NCI-H128 (cell line): ENCODE data around the gene ERGIC3.

Experiments used
- DNase-seq: peaks from one replicate; lab custom pipeline; 2025; ENCODE audit not compliant: unreplicated experiment; lab: John Stamatoyannopoulos, UW

Gene ERGIC3

DNA sequence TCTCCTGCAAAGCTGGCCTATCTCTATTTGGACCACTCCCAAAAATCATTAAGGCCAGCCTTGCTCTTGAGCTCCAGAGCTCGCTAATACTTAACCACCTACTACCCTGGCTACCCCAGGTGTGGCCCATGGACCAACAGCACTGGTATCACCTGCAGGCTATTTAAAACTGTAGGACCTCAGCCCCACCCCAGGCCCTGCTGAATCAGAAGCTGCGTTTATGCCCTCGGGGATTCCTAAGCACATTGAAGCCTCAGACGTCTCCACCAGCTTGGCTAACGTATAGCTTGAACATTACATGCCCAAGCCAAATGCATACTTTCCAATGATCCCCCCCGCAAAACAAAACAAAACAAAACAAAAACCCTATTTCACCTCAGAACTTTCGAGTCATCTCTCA lies 54.0 kb downstream of the ERGIC3 start:
- DNase-seq: no peak

DNA sequence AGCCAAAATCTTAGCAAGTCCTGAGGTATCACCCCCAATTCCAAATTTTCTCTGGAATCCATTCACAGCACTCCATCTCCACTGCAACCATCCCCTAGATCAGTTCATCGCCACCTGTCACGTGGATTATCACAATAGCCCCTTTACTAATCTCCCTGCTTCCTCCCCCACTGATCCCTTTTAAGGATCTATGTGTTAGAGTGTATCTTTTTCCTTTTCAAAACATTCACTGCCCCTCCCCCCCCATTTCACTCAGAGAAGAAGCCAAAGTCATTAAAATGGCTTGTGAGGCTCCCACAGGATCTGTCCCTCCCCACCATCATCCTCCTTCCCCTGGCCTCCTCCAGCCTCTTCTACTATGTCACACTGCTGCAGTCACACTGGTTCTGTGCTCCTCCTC lies 55.3 kb downstream of the ERGIC3 start:
- DNase-seq: no peak

DNA sequence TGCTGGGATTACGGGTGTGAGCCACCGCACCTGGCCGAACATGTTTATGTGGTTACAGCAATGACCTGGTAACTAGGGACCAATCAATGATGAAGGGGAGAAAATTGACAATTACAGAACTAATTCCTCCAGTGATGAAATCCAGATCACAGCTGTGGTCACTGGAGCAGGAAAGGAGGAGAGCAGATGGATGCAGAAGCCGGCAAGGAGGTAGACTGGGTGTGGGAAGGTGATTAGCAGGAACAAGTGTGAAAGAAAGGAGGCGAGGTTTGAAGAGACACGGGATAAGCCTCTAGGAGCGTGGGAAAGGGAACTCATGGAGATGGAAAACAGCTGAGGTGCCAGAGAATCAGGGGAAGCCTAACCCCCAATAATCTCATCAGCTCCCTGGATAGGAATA lies 56.6 kb downstream of the ERGIC3 start:
- no peak for DNase-seq

DNA sequence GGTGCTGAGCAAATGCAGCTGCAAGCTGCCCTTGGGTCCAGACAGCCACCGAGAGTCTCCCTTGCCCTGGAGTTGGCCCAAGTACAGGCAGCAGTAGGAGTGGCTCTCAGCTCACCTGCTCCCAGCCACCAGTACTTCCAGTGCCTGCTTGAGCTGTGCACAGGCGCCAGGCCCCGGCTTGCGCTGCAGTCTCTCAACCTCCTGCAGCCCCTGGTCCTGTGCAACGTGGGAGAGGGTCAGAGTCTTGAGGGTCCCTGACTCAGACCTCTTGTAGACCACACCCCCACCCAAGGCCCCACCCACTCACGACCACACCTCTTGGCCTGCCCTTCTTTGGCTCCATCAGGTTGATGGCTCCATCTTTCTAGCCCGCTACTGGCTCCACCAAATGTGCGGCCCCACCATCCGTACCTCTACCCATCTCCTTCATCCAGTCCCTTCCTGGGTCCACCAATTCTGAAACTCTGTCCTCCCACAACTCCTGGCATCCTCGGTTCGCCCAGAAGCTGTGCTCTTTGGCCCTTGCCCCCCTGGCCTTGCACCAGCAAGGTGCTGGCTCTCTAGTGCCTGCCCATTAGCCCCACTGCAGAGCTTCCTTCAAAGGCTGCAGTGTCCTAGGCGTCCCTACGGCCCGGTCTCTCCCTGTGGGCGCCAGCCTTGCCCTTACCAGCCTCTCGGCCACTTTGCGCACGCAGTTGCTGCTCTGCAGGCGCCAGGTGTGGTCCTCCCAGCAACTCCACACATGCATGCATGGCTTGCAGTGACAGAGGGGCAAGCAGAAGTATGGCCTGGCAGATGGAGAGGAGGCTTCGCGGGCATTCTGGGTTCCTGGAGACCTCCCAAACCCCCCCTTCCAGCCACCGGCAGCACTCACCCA lies 57.3 kb downstream of the ERGIC3 start:
- no peak for DNase-seq

- no peak for DNase-seq
Observed at GRCh38 chr20:35599776-35600120, 57.9 kb downstream of the ERGIC3 start.

DNA sequence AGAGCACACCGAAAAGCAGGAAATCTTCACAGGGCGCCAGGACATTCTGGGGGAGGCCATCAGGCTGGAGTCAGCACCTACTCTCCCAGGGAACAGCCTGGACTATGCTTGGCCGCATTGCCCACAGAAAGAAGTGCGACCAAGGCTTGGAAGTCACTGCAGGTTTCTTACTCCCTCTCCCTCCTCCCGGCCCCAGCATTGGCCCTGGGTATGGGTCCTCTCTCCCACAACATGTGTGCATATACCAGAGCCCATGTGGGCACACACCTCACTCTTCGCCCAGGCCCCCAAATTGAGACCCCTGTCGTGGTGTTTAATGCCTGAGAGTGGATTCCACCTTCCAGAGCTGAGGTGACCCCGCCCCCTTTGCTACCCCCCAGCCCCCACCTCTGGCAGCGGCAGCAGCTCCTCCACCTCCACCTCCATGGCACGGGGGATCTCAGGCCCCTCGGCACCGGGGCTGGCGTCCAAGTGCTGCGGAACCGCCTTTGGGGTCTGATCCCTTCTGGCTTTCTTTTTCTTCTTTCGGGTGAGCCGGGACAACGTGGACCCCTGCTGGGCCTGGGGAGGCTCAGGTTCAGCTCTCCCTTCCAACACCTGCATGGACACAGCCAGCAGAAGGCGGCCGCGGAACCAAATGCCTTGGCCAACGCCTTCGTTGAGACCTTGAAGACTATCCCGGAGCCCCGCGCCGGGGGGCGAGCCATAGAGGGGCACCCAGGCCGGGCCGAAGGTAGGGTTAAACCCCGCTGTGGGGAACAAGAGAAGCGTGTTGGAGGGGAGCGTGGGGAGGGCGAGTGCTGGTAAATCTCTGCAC lies 58.5 kb downstream of the ERGIC3 start:
- no peak for DNase-seq

DNA sequence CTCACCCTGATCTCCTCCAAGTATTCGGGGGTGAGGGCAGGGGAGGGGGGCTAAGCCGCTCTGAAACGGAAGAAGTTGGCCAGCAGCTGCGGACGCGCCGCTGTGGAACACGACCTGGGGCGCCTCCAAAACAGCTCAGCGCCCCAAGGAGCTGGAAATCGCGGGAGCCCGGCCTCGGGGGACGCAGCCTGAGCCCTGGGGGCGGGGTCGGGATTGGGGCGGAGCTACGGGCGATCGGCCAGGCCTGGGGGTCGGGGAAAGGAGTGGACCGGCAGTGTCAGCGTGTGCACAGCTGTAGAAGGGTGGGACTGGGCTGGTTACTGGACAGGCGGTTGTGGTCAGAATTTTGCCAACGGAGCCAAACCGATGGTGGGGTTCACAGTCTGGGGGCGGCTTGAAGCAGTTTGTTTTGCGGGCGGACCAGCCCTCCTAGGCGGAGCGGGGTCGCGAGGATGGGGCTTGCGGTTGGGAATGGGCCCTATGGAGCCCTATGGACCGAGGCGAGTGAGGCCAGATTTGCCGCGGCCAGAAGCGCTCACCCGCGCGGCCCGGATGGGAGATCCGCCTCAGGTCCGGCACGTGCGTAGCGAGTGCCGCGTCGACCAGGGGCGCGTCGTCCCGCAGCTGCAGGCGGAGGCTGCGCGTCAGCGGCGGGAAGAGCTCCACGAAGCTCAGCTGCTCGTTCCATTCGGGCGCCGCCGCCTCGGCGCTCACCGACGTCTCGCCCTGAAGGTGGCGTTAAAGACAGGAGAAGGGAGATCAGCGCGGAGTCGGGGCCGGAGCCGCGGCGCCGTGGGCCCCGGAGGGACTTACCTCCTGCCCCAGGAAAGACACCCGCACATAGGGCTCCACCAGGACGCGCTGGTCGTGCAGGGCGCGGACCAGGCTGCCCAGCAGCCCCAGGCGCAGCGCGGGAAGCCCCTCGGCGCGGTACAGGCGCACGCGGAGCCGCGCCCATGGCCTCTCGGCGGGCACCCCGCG lies 59.4 kb downstream of the ERGIC3 start:
- peak; percentile 55 for DNase-seq

- DNase-seq: no peak
Observed at GRCh38 chr20:35601990-35602389, 60.1 kb downstream of the ERGIC3 start.

- DNase-seq: no peak
Observed at GRCh38 chr20:35602851-35603495, 61.1 kb downstream of the ERGIC3 start.

DNA sequence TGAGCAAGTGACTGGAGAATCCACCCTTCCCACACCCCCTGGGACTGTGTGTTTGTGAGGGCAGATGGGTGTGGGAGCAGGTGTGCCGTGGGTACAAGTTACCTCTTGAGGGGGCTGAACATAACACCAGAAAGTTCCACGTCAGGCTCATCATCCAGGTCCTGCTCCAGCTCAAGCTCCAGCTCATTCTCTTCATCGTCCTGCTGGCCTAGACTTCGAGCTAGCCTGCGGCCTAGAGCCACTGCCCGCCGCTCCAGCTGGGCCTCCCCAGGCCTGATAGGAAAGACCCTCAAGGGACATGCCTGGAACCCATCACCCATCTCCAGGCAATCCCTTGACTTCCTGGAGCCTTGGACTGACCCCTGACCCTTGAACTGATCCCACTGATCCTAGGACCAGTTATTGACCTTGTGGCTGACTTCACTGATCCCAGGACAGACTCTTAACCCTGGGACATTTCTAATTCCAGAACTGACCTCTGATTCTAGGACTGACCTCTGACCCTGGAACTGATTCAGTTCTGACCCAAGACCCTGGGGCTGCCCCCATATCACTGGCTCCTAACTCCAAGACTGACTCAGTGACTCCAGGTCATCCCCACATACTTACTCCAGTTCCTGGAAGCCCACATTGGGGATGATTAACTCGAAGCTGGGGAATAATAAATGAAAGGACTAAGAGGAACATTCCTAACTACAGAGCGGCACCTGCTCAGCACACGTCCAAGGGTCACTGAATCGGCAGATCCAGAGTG lies 62.0 kb downstream of the ERGIC3 start:
- no peak for DNase-seq

GRCh38 chr20:35604449-35604747 lies 62.5 kb downstream of the ERGIC3 start:
- DNase-seq: no peak

DNA sequence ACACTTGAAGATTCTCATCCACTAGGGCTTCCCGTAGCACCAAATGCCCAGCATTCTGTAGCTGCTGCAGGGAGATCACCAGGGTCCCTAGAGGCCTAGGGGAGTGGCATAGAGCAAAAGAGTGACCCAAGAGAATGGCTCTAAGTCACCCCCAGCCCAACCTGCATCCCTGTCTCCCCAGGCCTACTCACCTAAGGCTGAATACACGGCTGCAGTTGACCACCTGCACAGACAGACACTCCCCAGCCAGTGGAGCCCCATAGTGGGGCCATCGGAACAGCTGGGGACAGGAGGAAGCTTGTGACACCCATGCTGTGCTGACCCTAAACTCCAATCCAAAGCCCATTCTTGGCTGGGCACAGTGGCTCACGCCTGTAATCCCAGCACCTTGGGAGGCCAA lies 64.2 kb downstream of the ERGIC3 start:
- no peak for DNase-seq
